ENCODE measurements around the gene SECISBP2. TPM values are rescaled to one million over a fixed set of nuclear protein-coding genes. Genes with fewer than 3 reads are reported as not detected.
A peak's percentile ranks its signal among the peaks of the same experiment; 100 is the strongest.

The SECISBP2 gene
- total and polyA plus RNA-seq, 2 of the 13 experiments (the other 11 are each of a cell fraction or from before 2014, with no cell fraction given): 32.4 to 38.0 TPM

DNA sequence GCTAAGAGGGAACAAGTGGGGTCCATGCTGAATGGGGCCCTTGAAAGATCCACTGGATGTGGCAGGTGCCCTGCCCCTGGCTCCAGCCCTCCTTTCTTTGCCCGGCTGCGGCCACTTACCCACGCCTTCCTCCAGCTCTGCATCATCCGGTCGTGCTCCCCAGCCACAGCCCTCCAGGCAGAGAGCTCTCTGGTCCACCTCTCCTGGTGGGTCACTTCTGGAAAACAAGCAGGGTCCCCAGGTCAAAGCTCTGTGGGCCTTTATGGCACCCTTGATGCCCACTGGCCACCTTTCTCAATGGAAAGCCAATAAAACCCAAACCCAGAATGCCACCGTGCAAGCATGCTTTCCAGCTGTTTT lies 45.0 kb downstream of the SECISBP2 start:
- H3K4me2 ChIP-seq (ENCODE audit: low read depth, low read length): no peak overlapping the region
- DNase-seq (ENCODE audit: low spot score) (no peak), ATAC-seq (no peak), FAIRE-seq (no peak)
- H3K9ac ChIP-seq (ENCODE audit: insufficient read depth, low read depth, low read length): no peak overlapping the region
- no peak overlapping the region for H3K27ac ChIP-seq (ENCODE audit: extremely low read length, insufficient read depth, low read length)
- BruUV-seq (replicated peaks): no TSS peak
- 92% methylated on average over 6 of the region's 6 CpGs for WGBS (ENCODE audit: low lambda C conversion rate)
- H3K4me3 ChIP-seq (replicated peaks in 1 of 3; ENCODE audit: insufficient read depth in 1 of 3, low read depth in 2 of 3, low read length in 3 of 3): no peak overlapping the region
- H3K9me3 ChIP-seq (ENCODE audit: low read length): no peaks in the 10 kb centered on the region
- peaks cover 61% of the 10 kb centered on the region for H3K4me1 ChIP-seq (ENCODE audit: insufficient read depth, low read length)
- H2AFZ ChIP-seq (ENCODE audit: low read length): no peak overlapping the region
- ChIA-PET POLR2A (interaction anchor here (1.4 kb wide), 1 partner anchor 193 kb away, joined by 4 read pairs; no protein-coding TSS in a partner anchor), CTCF (ENCODE audit: low intra/inter-chr PET ratio, low total read pairs) (no interaction called here)
- no peaks in the 10 kb centered on the region for H3K79me2 ChIP-seq (ENCODE audit: insufficient read depth, low read length)
- in situ Hi-C loops (cut with HindIII; ENCODE audit: extremely low pct_ligation_motif_present, low pct_unique_long_range_greater_than_20kb): no loop called here
- no peaks in the 10 kb centered on the region for H4K20me1 ChIP-seq (ENCODE audit: insufficient read depth, low read length)
- H3K36me3 ChIP-seq (replicated peaks in 1 of 2; ENCODE audit: control insufficient read depth in 1 of 2, insufficient read depth in 2 of 2, low read length in 2 of 2): peaks cover 9 to 29% of the 10 kb centered on the region in 2 experiments
- intact Hi-C loops (cut with micrococcal nuclease; ENCODE audit: unreplicated experiment): no loop called here
- no peak for TF ChIP-seq ZNF850 (CRISPR knock-in tag; conservative IDR thresholded peaks at IDR 0.05)
- TF ChIP-seq ZNF460 (CRISPR knock-in tag; IDR thresholded peaks at IDR 0.05; ENCODE audit: borderline replicate concordance): no peak
- no peak for TF ChIP-seq NFE2L1 (CRISPR knock-in tag; IDR thresholded peaks at IDR 0.05; ENCODE audit: borderline replicate concordance)
- no peak for TF ChIP-seq WIZ (CRISPR knock-in tag; IDR thresholded peaks at IDR 0.05)
- no peak for TF ChIP-seq ATRX (CRISPR knock-in tag; IDR thresholded peaks at IDR 0.05; ENCODE audit: borderline replicate concordance)
- no peak for TF ChIP-seq SP2 (CRISPR knock-in tag; IDR thresholded peaks at IDR 0.05)
- no peak for TF ChIP-seq FOXJ3 (CRISPR knock-in tag; IDR thresholded peaks at IDR 0.05; ENCODE audit: borderline replicate concordance)
- H3K27me3 ChIP-seq (ENCODE audit: control insufficient read depth in 1 of 2, insufficient read depth in 2 of 2, low read length in 2 of 2): peaks cover 0 to 3% of the 10 kb centered on the region in 2 experiments; a peak in 1 of 5 replicates

DNA sequence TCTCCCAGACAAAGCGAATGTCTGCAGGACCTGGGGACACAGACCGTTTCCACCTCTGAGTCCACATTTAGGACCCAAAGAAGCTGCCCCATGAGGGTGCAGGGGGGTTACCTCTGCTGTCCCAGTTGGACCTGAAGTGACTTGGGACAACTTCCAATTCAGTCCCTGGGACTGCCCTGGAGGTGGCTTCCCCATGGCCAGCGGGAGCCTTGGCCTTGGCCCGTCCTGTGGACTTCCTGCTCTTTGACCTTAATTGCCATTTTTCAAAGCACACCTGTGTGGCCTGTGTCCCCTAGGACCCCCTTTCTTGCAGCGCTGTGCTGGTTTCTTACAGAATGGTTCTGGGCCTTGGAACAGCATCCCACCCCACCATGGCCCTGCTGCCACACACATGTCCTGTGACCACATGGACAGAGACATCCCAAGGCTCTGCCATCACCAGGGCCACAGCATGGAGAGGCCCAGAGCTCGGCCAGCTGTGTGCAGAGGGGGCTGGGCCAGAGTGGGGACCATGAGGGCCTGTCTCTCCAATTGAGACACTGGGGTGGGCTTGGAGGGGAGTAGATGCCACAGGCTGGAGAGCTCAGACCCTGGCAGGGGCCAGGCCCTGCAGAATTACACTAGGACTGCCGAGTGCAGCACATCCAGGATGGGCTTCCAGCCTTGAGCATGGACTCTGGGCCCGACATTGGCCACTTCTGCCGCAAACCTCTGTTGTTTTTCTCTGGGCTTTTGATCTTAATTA lies 45.8 kb downstream of the SECISBP2 start:
- Histone ChIP-seq H2AFZ (ENCODE audit: low read length) (no peak overlapping the region), H4K20me1 (ENCODE audit: insufficient read depth, low read length) (no peaks in the 10 kb centered on the region), H3K79me2 (ENCODE audit: insufficient read depth, low read length) (no peaks in the 10 kb centered on the region), H3K9me3 (ENCODE audit: low read length) (no peaks in the 10 kb centered on the region), H3K4me2 (ENCODE audit: low read depth, low read length) (no peak overlapping the region), H3K9ac (ENCODE audit: insufficient read depth, low read depth, low read length) (no peak overlapping the region), H3K4me3 (replicated peaks in 1 of 3; ENCODE audit: insufficient read depth in 1 of 3, low read depth in 2 of 3, low read length in 3 of 3) (no peak overlapping the region), H3K4me1 (ENCODE audit: insufficient read depth, low read length) (peaks cover 59% of the 10 kb centered on the region), H3K27ac (ENCODE audit: extremely low read length, insufficient read depth, low read length) (no peak overlapping the region), H3K36me3 (replicated peaks in 1 of 2; ENCODE audit: control insufficient read depth in 1 of 2, insufficient read depth in 2 of 2, low read length in 2 of 2) (peaks cover 9 to 24% of the 10 kb centered on the region in 2 experiments), H3K27me3 (ENCODE audit: control insufficient read depth in 1 of 2, insufficient read depth in 2 of 2, low read length in 2 of 2) (peaks cover 0 to 4% of the 10 kb centered on the region in 2 experiments; a peak in 1 of 5 replicates)
- DNase-seq (ENCODE audit: low spot score) (no peak), FAIRE-seq (no peak), ATAC-seq (peak; percentile 48)
- in situ Hi-C loops (cut with HindIII; ENCODE audit: extremely low pct_ligation_motif_present, low pct_unique_long_range_greater_than_20kb) (no loop called here), intact Hi-C loops (cut with micrococcal nuclease; ENCODE audit: unreplicated experiment) (no loop called here)
- WGBS (ENCODE audit: low lambda C conversion rate): 63% methylated on average over 5 of the region's 9 CpGs
- POLR2A ChIA-PET: interaction anchor here (1.4 kb wide), 1 partner anchor 192 kb away, joined by 4 read pairs; no protein-coding TSS in a partner anchor
- CTCF ChIA-PET (ENCODE audit: low intra/inter-chr PET ratio, low total read pairs): no interaction called here
- TF ChIP-seq, protein P1, sequence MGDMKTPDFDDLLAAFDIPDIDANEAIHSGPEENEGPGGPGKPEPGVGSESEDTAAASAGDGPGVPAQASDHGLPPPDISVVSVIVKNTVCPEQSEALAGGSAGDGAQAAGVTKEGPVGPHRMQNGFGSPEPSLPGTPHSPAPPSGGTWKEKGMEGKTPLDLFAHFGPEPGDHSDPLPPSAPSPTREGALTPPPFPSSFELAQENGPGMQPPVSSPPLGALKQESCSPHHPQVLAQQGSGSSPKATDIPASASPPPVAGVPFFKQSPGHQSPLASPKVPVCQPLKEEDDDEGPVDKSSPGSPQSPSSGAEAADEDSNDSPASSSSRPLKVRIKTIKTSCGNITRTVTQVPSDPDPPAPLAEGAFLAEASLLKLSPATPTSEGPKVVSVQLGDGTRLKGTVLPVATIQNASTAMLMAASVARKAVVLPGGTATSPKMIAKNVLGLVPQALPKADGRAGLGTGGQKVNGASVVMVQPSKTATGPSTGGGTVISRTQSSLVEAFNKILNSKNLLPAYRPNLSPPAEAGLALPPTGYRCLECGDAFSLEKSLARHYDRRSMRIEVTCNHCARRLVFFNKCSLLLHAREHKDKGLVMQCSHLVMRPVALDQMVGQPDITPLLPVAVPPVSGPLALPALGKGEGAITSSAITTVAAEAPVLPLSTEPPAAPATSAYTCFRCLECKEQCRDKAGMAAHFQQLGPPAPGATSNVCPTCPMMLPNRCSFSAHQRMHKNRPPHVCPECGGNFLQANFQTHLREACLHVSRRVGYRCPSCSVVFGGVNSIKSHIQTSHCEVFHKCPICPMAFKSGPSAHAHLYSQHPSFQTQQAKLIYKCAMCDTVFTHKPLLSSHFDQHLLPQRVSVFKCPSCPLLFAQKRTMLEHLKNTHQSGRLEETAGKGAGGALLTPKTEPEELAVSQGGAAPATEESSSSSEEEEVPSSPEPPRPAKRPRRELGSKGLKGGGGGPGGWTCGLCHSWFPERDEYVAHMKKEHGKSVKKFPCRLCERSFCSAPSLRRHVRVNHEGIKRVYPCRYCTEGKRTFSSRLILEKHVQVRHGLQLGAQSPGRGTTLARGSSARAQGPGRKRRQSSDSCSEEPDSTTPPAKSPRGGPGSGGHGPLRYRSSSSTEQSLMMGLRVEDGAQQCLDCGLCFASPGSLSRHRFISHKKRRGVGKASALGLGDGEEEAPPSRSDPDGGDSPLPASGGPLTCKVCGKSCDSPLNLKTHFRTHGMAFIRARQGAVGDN (CRISPR knock-in tag; IDR thresholded peaks at IDR 0.05): peak; percentile 34; the same call in 1 of the 2 replicates
- TF ChIP-seq THYN1 (CRISPR knock-in tag; IDR thresholded peaks at IDR 0.05; ENCODE audit: borderline replicate concordance, low read depth) (no peak), NFKB2 (CRISPR knock-in tag; IDR thresholded peaks at IDR 0.05; ENCODE audit: borderline replicate concordance) (no peak), ZFX (CRISPR knock-in tag; IDR thresholded peaks at IDR 0.05; ENCODE audit: low read depth) (0 out of 2 replicates have a peak, but pooled peaks have one; percentile 19)
- BruUV-seq (replicated peaks): no TSS peak
